ENCODE results near the gene PLLP.

- TF ChIP-seq EP300 (IDR thresholded peaks at IDR 0.05; ENCODE audit: borderline replicate concordance) (peak; percentile 17; the same call in 1 of the 2 replicates), ZBTB7A (IDR thresholded peaks at IDR 0.05; ENCODE audit: low read depth) (no peak), CEBPB (IDR thresholded peaks at IDR 0.05) (no peak), FOXM1 (IDR thresholded peaks at IDR 0.05; ENCODE audit: borderline replicate concordance, low read depth) (no peak), TEAD4 (IDR thresholded peaks at IDR 0.05) (peak; percentile 95), TAF1 (IDR thresholded peaks at IDR 0.05; ENCODE audit: low read depth) (no peak), RAD21 (IDR thresholded peaks at IDR 0.05; ENCODE audit: low read depth) (peak; percentile 100), CREB1 (IDR thresholded peaks at IDR 0.05; ENCODE audit: low read depth) (no peak), TCF12 (IDR thresholded peaks at IDR 0.05; ENCODE audit: low read depth) (no peak; the same call in 1 of the 2 replicates), NFIC (IDR thresholded peaks at IDR 0.05) (0 out of 2 replicates have a peak, but pooled peaks have one; percentile 6)
- TF ChIP-seq, protein P1, sequence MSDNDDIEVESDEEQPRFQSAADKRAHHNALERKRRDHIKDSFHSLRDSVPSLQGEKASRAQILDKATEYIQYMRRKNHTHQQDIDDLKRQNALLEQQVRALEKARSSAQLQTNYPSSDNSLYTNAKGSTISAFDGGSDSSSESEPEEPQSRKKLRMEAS (IDR thresholded peaks at IDR 0.05), result peak; percentile 51
- TF ChIP-seq, protein P2, sequence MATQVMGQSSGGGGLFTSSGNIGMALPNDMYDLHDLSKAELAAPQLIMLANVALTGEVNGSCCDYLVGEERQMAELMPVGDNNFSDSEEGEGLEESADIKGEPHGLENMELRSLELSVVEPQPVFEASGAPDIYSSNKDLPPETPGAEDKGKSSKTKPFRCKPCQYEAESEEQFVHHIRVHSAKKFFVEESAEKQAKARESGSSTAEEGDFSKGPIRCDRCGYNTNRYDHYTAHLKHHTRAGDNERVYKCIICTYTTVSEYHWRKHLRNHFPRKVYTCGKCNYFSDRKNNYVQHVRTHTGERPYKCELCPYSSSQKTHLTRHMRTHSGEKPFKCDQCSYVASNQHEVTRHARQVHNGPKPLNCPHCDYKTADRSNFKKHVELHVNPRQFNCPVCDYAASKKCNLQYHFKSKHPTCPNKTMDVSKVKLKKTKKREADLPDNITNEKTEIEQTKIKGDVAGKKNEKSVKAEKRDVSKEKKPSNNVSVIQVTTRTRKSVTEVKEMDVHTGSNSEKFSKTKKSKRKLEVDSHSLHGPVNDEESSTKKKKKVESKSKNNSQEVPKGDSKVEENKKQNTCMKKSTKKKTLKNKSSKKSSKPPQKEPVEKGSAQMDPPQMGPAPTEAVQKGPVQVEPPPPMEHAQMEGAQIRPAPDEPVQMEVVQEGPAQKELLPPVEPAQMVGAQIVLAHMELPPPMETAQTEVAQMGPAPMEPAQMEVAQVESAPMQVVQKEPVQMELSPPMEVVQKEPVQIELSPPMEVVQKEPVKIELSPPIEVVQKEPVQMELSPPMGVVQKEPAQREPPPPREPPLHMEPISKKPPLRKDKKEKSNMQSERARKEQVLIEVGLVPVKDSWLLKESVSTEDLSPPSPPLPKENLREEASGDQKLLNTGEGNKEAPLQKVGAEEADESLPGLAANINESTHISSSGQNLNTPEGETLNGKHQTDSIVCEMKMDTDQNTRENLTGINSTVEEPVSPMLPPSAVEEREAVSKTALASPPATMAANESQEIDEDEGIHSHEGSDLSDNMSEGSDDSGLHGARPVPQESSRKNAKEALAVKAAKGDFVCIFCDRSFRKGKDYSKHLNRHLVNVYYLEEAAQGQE (IDR thresholded peaks at IDR 0.05; ENCODE audit: low read depth), result no peak
Measured at GRCh38 chr16:57300387-57301125, 16.1 kb upstream of the PLLP start.

Measured in Ishikawa (cell line).